ENCODE results near the gene BIRC6.

DNA sequence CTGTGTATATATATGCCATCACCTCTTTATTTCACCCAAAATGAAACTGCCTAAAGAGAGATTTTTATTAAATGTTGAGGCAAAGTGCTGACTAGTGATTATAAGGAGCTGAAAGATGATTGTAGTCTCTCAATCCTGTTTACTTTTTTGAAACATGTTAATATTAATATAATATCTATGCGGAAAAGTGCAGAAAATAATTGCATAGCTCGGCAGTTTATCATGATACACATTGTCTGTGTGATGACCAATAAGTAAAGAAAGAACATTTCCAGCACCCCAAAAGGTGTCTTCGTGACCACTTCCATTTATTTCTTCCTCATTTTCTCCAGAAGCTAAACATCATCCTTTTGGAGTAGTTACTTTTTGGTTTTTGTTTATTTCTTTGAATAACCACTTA, 99.0 kb downstream of the BIRC6 start:
- TF ChIP-seq, protein P1, sequence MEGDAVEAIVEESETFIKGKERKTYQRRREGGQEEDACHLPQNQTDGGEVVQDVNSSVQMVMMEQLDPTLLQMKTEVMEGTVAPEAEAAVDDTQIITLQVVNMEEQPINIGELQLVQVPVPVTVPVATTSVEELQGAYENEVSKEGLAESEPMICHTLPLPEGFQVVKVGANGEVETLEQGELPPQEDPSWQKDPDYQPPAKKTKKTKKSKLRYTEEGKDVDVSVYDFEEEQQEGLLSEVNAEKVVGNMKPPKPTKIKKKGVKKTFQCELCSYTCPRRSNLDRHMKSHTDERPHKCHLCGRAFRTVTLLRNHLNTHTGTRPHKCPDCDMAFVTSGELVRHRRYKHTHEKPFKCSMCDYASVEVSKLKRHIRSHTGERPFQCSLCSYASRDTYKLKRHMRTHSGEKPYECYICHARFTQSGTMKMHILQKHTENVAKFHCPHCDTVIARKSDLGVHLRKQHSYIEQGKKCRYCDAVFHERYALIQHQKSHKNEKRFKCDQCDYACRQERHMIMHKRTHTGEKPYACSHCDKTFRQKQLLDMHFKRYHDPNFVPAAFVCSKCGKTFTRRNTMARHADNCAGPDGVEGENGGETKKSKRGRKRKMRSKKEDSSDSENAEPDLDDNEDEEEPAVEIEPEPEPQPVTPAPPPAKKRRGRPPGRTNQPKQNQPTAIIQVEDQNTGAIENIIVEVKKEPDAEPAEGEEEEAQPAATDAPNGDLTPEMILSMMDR (IDR thresholded peaks at IDR 0.05) = no peak
- TF ChIP-seq POLR2A (IDR thresholded peaks at IDR 0.05) = no peak

Data from adrenal gland (tissue), 5 donors.